Measurements from ENCODE around the gene CDC40.
"Not testable (repeated sequence)": the region's sequence is repeated elsewhere in the genome, so short reads cannot be mapped to it uniquely, and the experiment has no call there.

CDC40 gene

DNA sequence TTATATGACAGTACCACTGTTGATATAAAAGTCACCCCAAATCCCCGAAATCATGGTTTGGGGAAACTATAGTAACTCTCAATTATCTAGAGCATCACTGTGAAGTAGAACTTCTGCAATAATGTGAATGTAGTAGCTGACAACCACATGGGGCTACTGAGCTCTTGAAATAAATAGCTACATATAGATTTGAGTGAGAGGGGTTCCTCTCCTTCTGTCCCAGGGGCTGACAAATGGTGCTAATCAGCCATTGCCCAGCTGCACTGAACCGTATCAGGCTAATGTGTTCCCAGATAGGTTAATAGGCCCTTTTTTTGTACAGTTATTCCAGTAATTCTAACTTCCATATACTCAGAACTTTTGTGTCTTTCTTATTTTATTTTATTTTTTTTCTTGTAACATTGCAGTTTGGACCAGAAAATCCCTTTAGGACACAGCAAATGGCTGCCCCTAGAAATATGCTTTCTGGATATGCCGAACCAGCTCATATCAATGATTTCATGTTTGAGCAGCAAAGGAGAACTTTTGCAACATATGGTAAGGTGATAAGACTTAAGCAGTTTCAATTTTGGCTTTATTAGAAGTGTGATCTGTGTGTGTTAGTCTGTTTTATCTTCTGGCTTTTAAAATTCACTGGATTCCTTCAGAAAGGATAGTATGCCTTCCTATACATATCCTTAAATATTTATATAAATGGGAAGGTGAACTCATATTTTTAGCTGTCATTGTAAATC is 21.1 kb downstream of the CDC40 start:
- DNase-seq, result no peak

- no peak for DNase-seq
Measured at GRCh38 chr6:110207652-110208051, 27.4 kb downstream of the CDC40 start.

GRCh38 chr6:110211753-110212152 is 31.5 kb downstream of the CDC40 start:
- no peak for DNase-seq

- DNase-seq, result no peak
Measured at GRCh38 chr6:110214338-110214737, 34.1 kb downstream of the CDC40 start.

- DNase-seq, result no peak
Measured at GRCh38 chr6:110216140-110216539, 35.9 kb downstream of the CDC40 start.

- no peak for DNase-seq
Measured at GRCh38 chr6:110217266-110217665, 37.0 kb downstream of the CDC40 start.

- no peak for DNase-seq
Measured at GRCh38 chr6:110221738-110222137, 41.5 kb downstream of the CDC40 start.

- no peak for DNase-seq
Measured at GRCh38 chr6:110226261-110226660, 46.0 kb downstream of the CDC40 start.

DNA sequence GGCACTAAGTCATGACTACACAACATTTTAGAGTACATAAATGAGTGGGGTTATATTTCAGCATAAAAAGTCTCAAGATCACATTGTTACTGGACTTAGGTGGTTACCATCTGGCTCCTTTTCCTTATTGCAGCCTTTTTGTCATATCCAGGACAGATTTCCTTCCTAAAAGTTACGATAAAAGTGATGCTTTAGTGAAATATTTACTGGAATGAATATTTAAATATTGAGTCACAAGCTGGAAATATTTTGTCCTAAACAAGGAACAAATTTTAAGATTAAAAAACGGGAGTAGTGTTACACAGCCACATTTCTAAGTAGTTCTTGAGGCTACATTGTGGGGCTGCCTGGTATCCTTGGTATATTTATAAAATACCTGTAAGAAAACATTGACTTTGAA is 52.2 kb downstream of the CDC40 start:
- no peak for DNase-seq

GRCh38 chr6:110233770-110234374 is 53.6 kb downstream of the CDC40 start:
- DNase-seq, result no peak

DNA sequence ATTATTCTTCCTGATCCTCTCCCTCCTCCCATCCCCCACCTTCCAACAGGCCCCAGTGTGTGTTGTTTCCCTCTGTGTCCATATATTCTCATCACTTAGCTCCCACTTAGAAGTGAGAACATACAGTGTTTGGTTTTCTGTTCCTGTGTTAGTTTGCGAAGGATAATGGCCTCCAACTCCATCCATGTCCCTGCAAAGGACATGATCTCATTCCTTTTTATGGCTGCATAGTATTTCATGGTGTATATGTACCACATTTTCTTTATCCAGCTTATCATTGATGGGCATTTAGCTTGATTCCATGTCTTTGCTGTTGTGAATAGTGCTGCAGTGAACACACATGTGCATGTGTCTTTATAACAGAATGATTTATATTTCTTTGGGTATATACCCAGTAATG is 55.8 kb downstream of the CDC40 start:
- DNase-seq, result not testable (repeated sequence)

- DNase-seq, result no peak
Measured at GRCh38 chr6:110239526-110240274, 59.5 kb downstream of the CDC40 start.

DNA sequence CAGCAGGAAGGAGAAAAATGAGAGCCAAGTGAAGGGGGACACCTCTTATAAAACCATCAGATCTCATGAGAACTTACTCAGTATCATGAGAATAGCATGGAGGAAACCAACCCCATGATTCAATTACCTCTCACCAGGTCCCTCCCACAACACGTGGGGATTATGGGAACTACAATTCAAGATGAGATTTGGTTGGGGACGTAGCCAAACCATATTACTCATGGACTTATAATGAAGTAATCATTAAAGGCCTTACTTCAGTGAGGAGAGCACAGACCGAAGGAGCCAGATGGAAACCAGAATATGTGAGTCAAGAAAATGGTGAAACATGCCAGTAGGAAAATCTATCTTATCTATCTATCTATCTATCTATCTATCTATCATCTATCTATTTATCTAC is 64.4 kb downstream of the CDC40 start:
- DNase-seq, result not testable (repeated sequence)

DNA sequence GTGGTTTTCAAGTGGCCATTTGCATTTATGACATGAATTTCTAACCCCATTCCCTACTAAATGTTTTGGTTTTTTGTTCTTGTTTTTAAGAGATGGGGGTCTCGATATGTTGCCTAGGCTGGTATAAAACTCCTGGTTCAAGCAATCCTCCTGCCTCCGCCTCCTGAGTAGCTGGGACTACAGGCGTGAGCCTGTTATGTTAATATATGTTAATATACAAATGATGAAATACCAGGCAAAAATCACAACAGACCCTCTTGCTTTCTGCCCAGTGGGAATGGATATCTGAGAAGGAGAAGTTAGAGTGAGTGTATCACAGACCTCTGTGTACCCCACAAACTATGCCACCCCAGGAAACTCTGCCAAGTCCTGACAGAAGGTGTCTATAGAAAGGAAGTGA is 66.2 kb downstream of the CDC40 start:
- DNase-seq, result no peak

DNA sequence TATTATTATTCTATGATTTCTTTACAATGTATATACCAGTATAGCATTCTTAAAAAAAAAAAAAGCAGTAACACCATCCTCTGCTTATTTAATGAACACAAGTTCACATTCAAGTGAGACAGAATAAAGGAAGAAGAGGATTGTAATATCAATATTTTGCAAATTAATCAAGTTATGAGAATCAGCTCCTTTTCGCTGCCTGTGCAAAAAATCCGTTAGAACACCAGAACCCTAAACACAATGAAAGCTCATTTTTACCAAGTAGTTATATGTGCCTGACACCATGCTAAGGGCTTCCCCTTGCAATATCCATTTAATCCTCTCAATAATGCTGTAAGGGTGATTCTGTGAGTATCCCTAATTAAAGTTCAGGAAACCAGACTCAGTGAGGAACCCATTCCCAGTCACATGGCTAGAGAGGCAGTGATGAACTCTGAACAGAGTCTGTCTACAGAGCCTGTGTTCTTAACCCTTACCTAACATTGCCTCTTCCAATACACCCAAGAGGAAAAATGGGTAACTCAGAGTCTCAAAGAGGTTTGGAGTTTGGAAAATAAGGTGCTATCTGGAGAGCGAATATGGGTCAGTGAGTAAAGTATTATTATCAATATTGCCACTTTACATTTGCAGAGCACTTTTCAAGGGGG is 66.8 kb downstream of the CDC40 start:
- no peak for DNase-seq

DNA sequence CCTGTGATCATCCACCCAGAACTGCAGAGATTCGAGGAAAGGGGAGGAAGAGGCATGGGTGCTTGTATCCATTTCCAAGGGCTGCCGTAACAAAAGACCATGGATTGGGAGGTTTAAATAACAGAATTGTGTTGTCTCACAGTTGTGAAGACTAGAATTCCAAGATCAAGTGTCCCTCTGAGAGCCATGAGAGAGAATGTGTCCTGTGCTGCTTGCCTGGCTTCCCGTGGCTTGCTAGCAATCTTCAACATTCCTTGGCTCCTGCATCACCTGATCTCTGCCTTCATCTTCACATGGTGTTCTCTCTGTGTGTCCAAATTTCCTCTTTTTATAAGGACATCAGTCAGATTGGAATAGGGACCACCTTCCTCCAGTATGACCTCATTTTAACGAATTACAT is 69.8 kb downstream of the CDC40 start:
- no peak for DNase-seq

DNA sequence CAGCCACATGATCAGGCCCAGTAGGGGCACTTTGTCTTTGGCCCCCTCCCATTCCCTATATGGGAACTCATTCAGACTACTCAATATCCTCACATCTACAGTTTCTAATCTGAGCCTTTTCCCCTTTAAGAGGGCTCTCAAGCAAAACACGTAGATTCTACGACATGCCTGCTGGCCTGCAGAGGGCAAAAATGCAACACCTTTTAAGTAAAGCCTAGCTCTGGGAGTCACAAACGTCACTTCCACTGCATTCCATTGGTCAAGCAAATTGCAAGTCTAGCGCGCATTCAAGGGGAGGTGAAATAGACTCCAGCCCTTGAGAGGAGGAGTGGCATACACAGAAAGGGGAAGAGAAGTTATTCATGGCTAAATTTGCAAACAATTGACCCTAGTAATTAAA is 70.6 kb downstream of the CDC40 start:
- DNase-seq, result no peak

DNA sequence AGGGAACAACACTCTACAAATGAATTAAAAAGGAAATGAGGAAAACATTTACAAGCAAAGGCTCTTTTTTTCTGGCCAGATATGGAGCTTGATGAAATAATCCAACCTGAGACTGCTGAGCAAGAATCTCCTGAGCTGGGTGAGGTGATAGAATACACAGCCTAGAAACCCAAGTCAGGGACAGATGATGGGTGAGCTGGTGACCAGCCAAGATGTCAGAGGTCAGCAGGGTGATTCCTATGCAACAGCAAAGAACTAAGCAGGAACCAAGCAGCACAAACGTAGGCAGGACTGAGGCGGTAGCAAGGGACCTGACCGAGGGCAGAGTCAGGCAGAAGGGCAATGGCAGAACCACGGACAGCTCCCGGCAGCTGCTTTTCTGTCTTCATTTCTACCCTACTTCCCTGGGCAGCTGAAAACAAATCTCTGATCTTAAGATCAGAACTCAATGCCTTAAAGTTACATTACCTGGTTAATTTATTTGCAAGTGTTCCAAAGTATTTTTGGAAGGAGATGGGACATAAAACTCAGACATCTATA is 75.1 kb downstream of the CDC40 start:
- DNase-seq, result no peak

- no peak for DNase-seq
Measured at GRCh38 chr6:110256366-110256765, 76.1 kb downstream of the CDC40 start.

DNA sequence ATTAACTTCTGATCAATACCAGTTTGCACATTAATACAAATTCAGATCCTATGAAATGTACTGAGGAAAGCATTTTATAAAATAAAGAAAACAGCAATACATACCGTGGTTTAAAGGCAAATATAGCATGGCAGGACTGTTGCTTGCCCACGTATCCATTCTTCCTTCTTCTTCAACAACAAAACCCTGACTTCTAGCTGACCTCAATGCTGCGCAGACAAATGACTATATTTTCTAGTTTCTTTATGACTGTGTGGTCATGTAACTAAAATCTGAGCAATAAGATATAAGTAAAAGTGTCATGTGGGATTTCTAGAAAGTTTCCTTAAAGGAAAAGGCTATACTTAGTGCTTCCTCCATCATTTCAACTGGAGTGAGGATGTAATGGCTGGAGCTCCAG is 85.0 kb downstream of the CDC40 start:
- no peak for DNase-seq

GRCh38 chr6:110266996-110267395 is 86.8 kb downstream of the CDC40 start:
- DNase-seq, result no peak

DNA sequence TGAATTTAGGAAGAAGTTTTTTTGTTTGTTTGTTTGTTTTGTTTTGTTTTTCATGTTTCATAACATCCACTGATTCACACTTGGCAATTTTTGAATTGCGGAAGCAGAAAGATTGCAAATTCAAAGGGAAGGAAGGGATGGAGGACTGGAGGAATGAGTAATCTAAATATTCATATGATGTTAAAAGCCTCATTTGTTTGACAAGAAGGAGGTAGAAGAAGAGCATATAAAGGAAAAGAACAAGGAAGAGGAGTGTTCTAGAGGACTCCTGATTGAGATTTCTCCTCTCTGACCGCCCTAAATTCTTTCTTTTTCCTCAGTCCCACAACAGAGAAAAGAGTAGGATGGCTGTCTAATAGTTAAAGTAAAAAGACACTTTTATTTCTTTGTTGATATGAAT is 89.4 kb downstream of the CDC40 start:
- DNase-seq, result no peak

DNA sequence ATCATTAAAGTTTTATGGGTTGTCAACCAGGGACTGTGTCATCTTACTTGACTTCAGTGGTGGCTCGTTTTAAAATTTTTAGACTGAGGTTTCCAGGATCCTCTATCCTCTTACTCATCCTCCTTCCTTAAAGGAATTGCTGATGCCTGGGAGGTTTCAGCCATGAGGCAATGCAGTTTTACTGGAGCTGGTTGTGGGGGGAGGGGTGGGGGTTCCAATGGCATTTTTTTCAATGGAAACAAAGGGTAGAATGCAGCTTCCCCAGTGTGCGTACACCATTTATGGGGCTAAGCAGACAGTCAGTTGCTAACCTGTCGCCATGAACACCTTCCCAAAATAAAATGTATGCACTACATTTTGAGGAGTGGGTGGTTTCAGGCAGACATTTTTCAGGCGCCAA is 89.9 kb downstream of the CDC40 start:
- DNase-seq, result no peak

- DNase-seq, result no peak
Measured at GRCh38 chr6:110271732-110272022, 91.5 kb downstream of the CDC40 start.
